Cardiac muscle cell (in vitro differentiated cells and primary cell): ENCODE measurements around the gene AAK1. TPM values are rescaled to one million over a fixed set of nuclear protein-coding genes. Genes with fewer than 3 reads are reported as not detected.
A peak's percentile ranks its signal among the peaks of the same experiment; 100 is the strongest.

Source experiments
- DNase-seq, 2 donors: peaks; one replicate each; pipeline versions ENCODE4 v3.0.0 to v3.0.0-alpha.2; 2010 to 2017; ENCODE audit warnings: low read depth in 1 of 2, low spot score in 1 of 2
- H3K27ac ChIP-seq: fragments of 200-600 bp; sonication (generic); 2 replicates; pipeline ENCODE4 v1.5.1; 2016
- H3K27me3 ChIP-seq: fragments of 200-600 bp; sonication (generic); 2 replicates; pipeline ENCODE4 v1.6.0; 2016; ENCODE audit warnings: control low read depth
- H3K36me3 ChIP-seq: fragments of 200-600 bp; sonication (generic); 2 replicates; pipeline ENCODE4 v1.5.1; 2016; ENCODE audit warnings: control low read depth
- H3K4me1 ChIP-seq: fragments of 200-600 bp; sonication (generic); 2 replicates; pipeline ENCODE4 v1.8.1; 2017; ENCODE audit warnings: low read depth, mild to moderate bottlenecking, mixed run types
- H3K4me3 ChIP-seq: fragments of 200-600 bp; sonication (generic); 2 replicates; pipeline ENCODE4 v1.5.1; 2016; ENCODE audit warnings: mild to moderate bottlenecking
- H3K9me3 ChIP-seq: fragments of 200-600 bp; sonication (generic); 2 replicates; pipeline ENCODE4 v1.5.1; 2017; ENCODE audit warnings: low read depth, mild to moderate bottlenecking, control low read depth
- polyA plus RNA-seq: library from polyadenylated mRNA; unstranded; fragments of >200 nt; fragmentation: Nextera tagmentation; extraction: Ambion mirVana; gene quantifications from 2 replicates; pipeline ENCODE4 v1.2.1, GENCODE V29; 2016
- total RNA-seq: library from RNA; depleted of rRNA; stranded (reverse); fragments of >200 nt; gene quantifications from 2 replicates; pipeline ENCODE4 v1.2.3, GENCODE V29; 2016
- TF ChIP-seq, protein P1 (sequence below): IDR thresholded peaks from 2 replicates; pipeline ENCODE4 v1.5.1; 2012; ENCODE audit warnings: low read depth, mild to moderate bottlenecking, low read length

AAK1 gene
- total and polyA plus RNA-seq, 2 experiments from 2014 or later: 50.0 to 50.3 TPM

DNA sequence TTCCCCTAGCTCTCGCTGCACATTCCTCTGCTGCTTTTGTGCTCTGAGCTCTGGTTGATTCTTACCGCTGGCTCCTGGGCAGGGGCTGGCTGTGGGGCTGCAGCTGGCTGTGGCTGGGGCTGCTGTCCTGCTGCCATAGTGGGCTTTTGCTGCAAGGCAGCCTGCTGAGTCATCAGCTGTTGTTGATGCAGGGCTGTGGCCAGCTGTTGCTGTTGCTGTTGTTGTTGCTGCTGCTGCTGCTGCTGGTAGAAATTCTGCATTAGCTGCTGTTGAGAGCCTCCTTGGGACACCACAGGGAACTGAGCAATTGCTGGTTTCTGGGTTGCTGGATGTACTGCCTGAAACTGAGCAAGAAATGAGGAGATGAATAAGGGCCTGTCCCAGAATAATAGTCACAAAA is 129.1 kb downstream of the AAK1 start:
- Histone ChIP-seq H3K4me1 (no peaks in the 10 kb centered on the region), H3K36me3 (peaks cover 49% of the 10 kb centered on the region), H3K9me3 (no peaks in the 10 kb centered on the region), H3K27ac (no peak overlapping the region), H3K27me3 (no peaks in the 10 kb centered on the region), H3K4me3 (no peak overlapping the region)
- TF ChIP-seq, protein P1, sequence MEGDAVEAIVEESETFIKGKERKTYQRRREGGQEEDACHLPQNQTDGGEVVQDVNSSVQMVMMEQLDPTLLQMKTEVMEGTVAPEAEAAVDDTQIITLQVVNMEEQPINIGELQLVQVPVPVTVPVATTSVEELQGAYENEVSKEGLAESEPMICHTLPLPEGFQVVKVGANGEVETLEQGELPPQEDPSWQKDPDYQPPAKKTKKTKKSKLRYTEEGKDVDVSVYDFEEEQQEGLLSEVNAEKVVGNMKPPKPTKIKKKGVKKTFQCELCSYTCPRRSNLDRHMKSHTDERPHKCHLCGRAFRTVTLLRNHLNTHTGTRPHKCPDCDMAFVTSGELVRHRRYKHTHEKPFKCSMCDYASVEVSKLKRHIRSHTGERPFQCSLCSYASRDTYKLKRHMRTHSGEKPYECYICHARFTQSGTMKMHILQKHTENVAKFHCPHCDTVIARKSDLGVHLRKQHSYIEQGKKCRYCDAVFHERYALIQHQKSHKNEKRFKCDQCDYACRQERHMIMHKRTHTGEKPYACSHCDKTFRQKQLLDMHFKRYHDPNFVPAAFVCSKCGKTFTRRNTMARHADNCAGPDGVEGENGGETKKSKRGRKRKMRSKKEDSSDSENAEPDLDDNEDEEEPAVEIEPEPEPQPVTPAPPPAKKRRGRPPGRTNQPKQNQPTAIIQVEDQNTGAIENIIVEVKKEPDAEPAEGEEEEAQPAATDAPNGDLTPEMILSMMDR: peak; percentile 15
- peak in 1 of 2 donors; percentile 85 for DNase-seq

GRCh38 chr2:69512446-69512845 is 131.1 kb downstream of the AAK1 start:
- DNase-seq: no peak
- Histone ChIP-seq H3K36me3 (peaks cover 54% of the 10 kb centered on the region), H3K4me1 (no peaks in the 10 kb centered on the region), H3K9me3 (no peaks in the 10 kb centered on the region), H3K4me3 (no peak overlapping the region), H3K27ac (peak overlapping the region; percentile 70), H3K27me3 (no peaks in the 10 kb centered on the region)
- TF ChIP-seq, protein P1: no peak

DNA sequence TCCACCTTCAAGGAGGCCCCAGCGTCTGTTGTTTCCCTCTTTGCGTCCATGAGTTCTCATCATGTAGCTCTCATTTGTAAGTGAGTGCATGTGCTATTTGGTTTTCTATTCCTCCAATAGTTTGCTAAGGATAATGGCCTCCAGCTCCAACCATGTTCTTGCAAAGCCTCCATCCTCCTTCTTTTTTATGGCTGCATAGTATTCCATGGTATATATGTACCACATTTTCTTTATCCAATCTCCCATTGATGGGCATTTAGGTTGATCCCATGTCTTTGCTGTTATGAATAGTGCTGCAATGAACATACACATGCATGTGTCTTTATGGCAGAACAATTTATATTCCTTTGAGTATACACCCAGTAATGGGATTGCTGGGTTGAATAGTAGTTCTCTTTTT is 133.3 kb downstream of the AAK1 start:
- no peaks in the 10 kb centered on the region for H3K27me3 ChIP-seq
- no peak for DNase-seq
- no peaks in the 10 kb centered on the region for H3K9me3 ChIP-seq
- no peak overlapping the region for H3K27ac ChIP-seq
- no peak overlapping the region for H3K4me3 ChIP-seq
- H3K4me1 ChIP-seq: no peaks in the 10 kb centered on the region
- TF ChIP-seq, protein P1: no peak
- peaks cover 68% of the 10 kb centered on the region for H3K36me3 ChIP-seq

DNA sequence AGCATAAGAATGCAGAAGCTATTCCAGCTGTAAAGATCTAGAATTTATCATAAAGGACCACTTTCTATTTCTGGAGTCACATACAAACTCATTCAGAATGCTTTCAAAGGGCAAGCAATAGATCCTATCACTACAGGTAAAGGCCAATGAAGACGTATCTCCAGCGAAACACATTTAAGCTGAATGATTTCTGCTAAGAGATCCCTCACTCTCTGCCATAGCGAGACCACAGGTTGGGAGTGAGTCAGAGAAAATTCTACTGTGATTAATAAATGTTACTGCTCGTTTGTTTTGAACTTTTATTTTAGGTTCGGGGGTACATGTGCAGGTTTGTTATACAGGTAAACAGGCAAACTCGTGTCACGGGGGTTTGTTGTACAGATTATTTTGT is 133.8 kb downstream of the AAK1 start:
- no peaks in the 10 kb centered on the region for H3K27me3 ChIP-seq
- no peaks in the 10 kb centered on the region for H3K9me3 ChIP-seq
- DNase-seq: no peak
- peaks cover 72% of the 10 kb centered on the region for H3K36me3 ChIP-seq
- TF ChIP-seq, protein P1: no peak
- no peaks in the 10 kb centered on the region for H3K4me1 ChIP-seq
- H3K27ac ChIP-seq: no peak overlapping the region
- no peak overlapping the region for H3K4me3 ChIP-seq

GRCh38 chr2:69509011-69509749 is 134.4 kb downstream of the AAK1 start:
- TF ChIP-seq, protein P1: no peak
- H3K36me3 ChIP-seq: peaks cover 68% of the 10 kb centered on the region
- no peaks in the 10 kb centered on the region for H3K27me3 ChIP-seq
- DNase-seq: no peak
- no peak overlapping the region for H3K27ac ChIP-seq
- H3K4me3 ChIP-seq: no peak overlapping the region
- no peaks in the 10 kb centered on the region for H3K9me3 ChIP-seq
- H3K4me1 ChIP-seq: no peaks in the 10 kb centered on the region
